Measurements from ENCODE around the gene AOPEP.

The AOPEP gene

GRCh38 chr9:95073042-95073607, 346.6 kb downstream of the AOPEP start:
- H3K27me3 ChIP-seq (ENCODE audit: control insufficient read depth, insufficient read depth, low read length): no peaks in the 10 kb centered on the region
- no peaks in the 10 kb centered on the region for H3K9me3 ChIP-seq (ENCODE audit: control insufficient read depth, insufficient read depth, low read length)
- H3K36me3 ChIP-seq (ENCODE audit: control insufficient read depth, insufficient read depth, low read length): no peaks in the 10 kb centered on the region
- H3K9ac ChIP-seq (ENCODE audit: low read depth, low read length): no peak overlapping the region
- no peak overlapping the region for H3K27ac ChIP-seq (ENCODE audit: low read depth, low read length)
- no peak overlapping the region for H3K4me3 ChIP-seq (ENCODE audit: low read depth, low read length)
- peaks cover 6% of the 10 kb centered on the region for H3K4me1 ChIP-seq (ENCODE audit: control insufficient read depth, insufficient read depth, low read length)

- Histone ChIP-seq H3K27ac (ENCODE audit: low read depth, low read length) (no peak overlapping the region), H3K9me3 (ENCODE audit: control insufficient read depth, insufficient read depth, low read length) (no peaks in the 10 kb centered on the region), H3K4me3 (ENCODE audit: low read depth, low read length) (no peak overlapping the region), H3K27me3 (ENCODE audit: control insufficient read depth, insufficient read depth, low read length) (no peaks in the 10 kb centered on the region), H3K4me1 (ENCODE audit: control insufficient read depth, insufficient read depth, low read length) (peaks cover 9% of the 10 kb centered on the region), H3K9ac (ENCODE audit: low read depth, low read length) (no peak overlapping the region), H3K36me3 (ENCODE audit: control insufficient read depth, insufficient read depth, low read length) (no peaks in the 10 kb centered on the region)
Observed at GRCh38 chr9:95073918-95074317, 347.4 kb downstream of the AOPEP start.

- no peaks in the 10 kb centered on the region for H3K36me3 ChIP-seq (ENCODE audit: control insufficient read depth, insufficient read depth, low read length)
- no peaks in the 10 kb centered on the region for H3K27me3 ChIP-seq (ENCODE audit: control insufficient read depth, insufficient read depth, low read length)
- H3K4me1 ChIP-seq (ENCODE audit: control insufficient read depth, insufficient read depth, low read length): peaks cover 13% of the 10 kb centered on the region
- H3K27ac ChIP-seq (ENCODE audit: low read depth, low read length): no peak overlapping the region
- no peak overlapping the region for H3K4me3 ChIP-seq (ENCODE audit: low read depth, low read length)
- H3K9me3 ChIP-seq (ENCODE audit: control insufficient read depth, insufficient read depth, low read length): no peaks in the 10 kb centered on the region
- H3K9ac ChIP-seq (ENCODE audit: low read depth, low read length): no peak overlapping the region
Observed at GRCh38 chr9:95074632-95075031, 348.1 kb downstream of the AOPEP start.

GRCh38 chr9:95075700-95076099, 349.2 kb downstream of the AOPEP start:
- Histone ChIP-seq H3K27me3 (ENCODE audit: control insufficient read depth, insufficient read depth, low read length) (no peaks in the 10 kb centered on the region), H3K27ac (ENCODE audit: low read depth, low read length) (no peak overlapping the region), H3K36me3 (ENCODE audit: control insufficient read depth, insufficient read depth, low read length) (no peaks in the 10 kb centered on the region)

GRCh38 chr9:95076696-95077052, 350.2 kb downstream of the AOPEP start:
- Histone ChIP-seq H3K36me3 (ENCODE audit: control insufficient read depth, insufficient read depth, low read length) (no peaks in the 10 kb centered on the region), H3K4me1 (ENCODE audit: control insufficient read depth, insufficient read depth, low read length) (peaks cover 13% of the 10 kb centered on the region), H3K9me3 (ENCODE audit: control insufficient read depth, insufficient read depth, low read length) (no peaks in the 10 kb centered on the region), H3K27me3 (ENCODE audit: control insufficient read depth, insufficient read depth, low read length) (no peaks in the 10 kb centered on the region), H3K9ac (ENCODE audit: low read depth, low read length) (no peak overlapping the region), H3K4me3 (ENCODE audit: low read depth, low read length) (no peak overlapping the region), H3K27ac (ENCODE audit: low read depth, low read length) (no peak overlapping the region)

More at GRCh38 chr9:95075700-95076099, 349.2 kb downstream of the AOPEP start:
- Histone ChIP-seq H3K4me3 (ENCODE audit: low read depth, low read length) (no peak overlapping the region), H3K9ac (ENCODE audit: low read depth, low read length) (no peak overlapping the region), H3K9me3 (ENCODE audit: control insufficient read depth, insufficient read depth, low read length) (no peaks in the 10 kb centered on the region), H3K4me1 (ENCODE audit: control insufficient read depth, insufficient read depth, low read length) (peaks cover 13% of the 10 kb centered on the region)

GRCh38 chr9:95077053-95077765, 350.7 kb downstream of the AOPEP start:
- Histone ChIP-seq H3K9ac (ENCODE audit: low read depth, low read length) (no peak overlapping the region), H3K27me3 (ENCODE audit: control insufficient read depth, insufficient read depth, low read length) (no peaks in the 10 kb centered on the region), H3K4me1 (ENCODE audit: control insufficient read depth, insufficient read depth, low read length) (peaks cover 13% of the 10 kb centered on the region), H3K9me3 (ENCODE audit: control insufficient read depth, insufficient read depth, low read length) (no peaks in the 10 kb centered on the region), H3K4me3 (ENCODE audit: low read depth, low read length) (no peak overlapping the region), H3K27ac (ENCODE audit: low read depth, low read length) (no peak overlapping the region), H3K36me3 (ENCODE audit: control insufficient read depth, insufficient read depth, low read length) (no peaks in the 10 kb centered on the region)

GRCh38 chr9:95077766-95078370, 351.4 kb downstream of the AOPEP start:
- Histone ChIP-seq H3K4me1 (ENCODE audit: control insufficient read depth, insufficient read depth, low read length) (peaks cover 13% of the 10 kb centered on the region), H3K9ac (ENCODE audit: low read depth, low read length) (no peak overlapping the region), H3K36me3 (ENCODE audit: control insufficient read depth, insufficient read depth, low read length) (no peaks in the 10 kb centered on the region), H3K27ac (ENCODE audit: low read depth, low read length) (peak overlapping the region; percentile 6), H3K27me3 (ENCODE audit: control insufficient read depth, insufficient read depth, low read length) (no peaks in the 10 kb centered on the region), H3K4me3 (ENCODE audit: low read depth, low read length) (no peak overlapping the region), H3K9me3 (ENCODE audit: control insufficient read depth, insufficient read depth, low read length) (no peaks in the 10 kb centered on the region)

- Histone ChIP-seq H3K27me3 (ENCODE audit: control insufficient read depth, insufficient read depth, low read length) (no peaks in the 10 kb centered on the region), H3K4me3 (ENCODE audit: low read depth, low read length) (no peak overlapping the region), H3K9me3 (ENCODE audit: control insufficient read depth, insufficient read depth, low read length) (no peaks in the 10 kb centered on the region), H3K36me3 (ENCODE audit: control insufficient read depth, insufficient read depth, low read length) (no peaks in the 10 kb centered on the region), H3K4me1 (ENCODE audit: control insufficient read depth, insufficient read depth, low read length) (peaks cover 13% of the 10 kb centered on the region), H3K27ac (ENCODE audit: low read depth, low read length) (no peak overlapping the region), H3K9ac (ENCODE audit: low read depth, low read length) (no peak overlapping the region)
Observed at GRCh38 chr9:95078511-95078910, 352.0 kb downstream of the AOPEP start.

- Histone ChIP-seq H3K9me3 (ENCODE audit: control insufficient read depth, insufficient read depth, low read length) (no peaks in the 10 kb centered on the region), H3K4me3 (ENCODE audit: low read depth, low read length) (no peak overlapping the region), H3K27me3 (ENCODE audit: control insufficient read depth, insufficient read depth, low read length) (no peaks in the 10 kb centered on the region), H3K9ac (ENCODE audit: low read depth, low read length) (no peak overlapping the region), H3K4me1 (ENCODE audit: control insufficient read depth, insufficient read depth, low read length) (peaks cover 13% of the 10 kb centered on the region), H3K36me3 (ENCODE audit: control insufficient read depth, insufficient read depth, low read length) (no peaks in the 10 kb centered on the region), H3K27ac (ENCODE audit: low read depth, low read length) (no peak overlapping the region)
Observed at GRCh38 chr9:95078939-95079338, 352.4 kb downstream of the AOPEP start.

GRCh38 chr9:95079461-95079860, 353.0 kb downstream of the AOPEP start:
- H3K27ac ChIP-seq (ENCODE audit: low read depth, low read length): no peak overlapping the region
- H3K27me3 ChIP-seq (ENCODE audit: control insufficient read depth, insufficient read depth, low read length): no peaks in the 10 kb centered on the region
- no peak overlapping the region for H3K9ac ChIP-seq (ENCODE audit: low read depth, low read length)
- no peak overlapping the region for H3K4me3 ChIP-seq (ENCODE audit: low read depth, low read length)
- peaks cover 13% of the 10 kb centered on the region for H3K4me1 ChIP-seq (ENCODE audit: control insufficient read depth, insufficient read depth, low read length)
- no peaks in the 10 kb centered on the region for H3K36me3 ChIP-seq (ENCODE audit: control insufficient read depth, insufficient read depth, low read length)
- no peaks in the 10 kb centered on the region for H3K9me3 ChIP-seq (ENCODE audit: control insufficient read depth, insufficient read depth, low read length)

- no peaks in the 10 kb centered on the region for H3K27me3 ChIP-seq (ENCODE audit: control insufficient read depth, insufficient read depth, low read length)
- no peaks in the 10 kb centered on the region for H3K9me3 ChIP-seq (ENCODE audit: control insufficient read depth, insufficient read depth, low read length)
- no peak overlapping the region for H3K9ac ChIP-seq (ENCODE audit: low read depth, low read length)
- H3K4me3 ChIP-seq (ENCODE audit: low read depth, low read length): no peak overlapping the region
- peaks cover 13% of the 10 kb centered on the region for H3K4me1 ChIP-seq (ENCODE audit: control insufficient read depth, insufficient read depth, low read length)
- 0 out of 2 replicates have a peak, but pooled peaks cover 3% of the 10 kb centered on the region for H3K36me3 ChIP-seq (ENCODE audit: control insufficient read depth, insufficient read depth, low read length)
- no peak overlapping the region for H3K27ac ChIP-seq (ENCODE audit: low read depth, low read length)
Observed at GRCh38 chr9:95080961-95081647, 354.6 kb downstream of the AOPEP start.
